HepG2 (cell line): ENCODE data around the gene DAB2. TPM values are rescaled to one million over a fixed set of nuclear protein-coding genes. Genes with fewer than 3 reads are reported as not detected.

ENCODE experiments used
- BORCS8-MEF2B ChIP-seq: sonication (generic); formaldehyde crosslinking; IDR thresholded peaks from 2 replicates; pipeline ENCODE4 v1.8.0; 2022; ENCODE audit warnings: mild to moderate bottlenecking, missing genetic modification reagents
- DZIP1 ChIP-seq: sonication (generic); formaldehyde crosslinking; IDR thresholded peaks from 2 replicates; pipeline ENCODE4 v1.5.0; 2020; ENCODE audit warnings: mild to moderate bottlenecking, missing genetic modification reagents
- ELF1 ChIP-seq: sonication (generic); formaldehyde crosslinking; IDR thresholded peaks from 2 replicates; pipeline ENCODE4 v1.4.0; 2020; ENCODE audit warnings: missing genetic modification reagents
- MED1 ChIP-seq: sonication (generic); formaldehyde crosslinking; IDR thresholded peaks from 2 replicates; pipeline ENCODE4 v1.4.0; 2020; ENCODE audit warnings: missing genetic modification reagents
- NFIC ChIP-seq: IDR thresholded peaks from 2 replicates; pipeline ENCODE4 v1.6.1; 2012; ENCODE audit warnings: mild to moderate bottlenecking, low read length, inconsistent platforms
- RERE ChIP-seq: IDR thresholded peaks from 2 replicates; pipeline ENCODE4 v1.6.1; 2016; ENCODE audit warnings: low read depth, missing genetic modification reagents, missing compliant biosample characterization
- SMC3 ChIP-seq: IDR thresholded peaks from 2 replicates; pipeline ENCODE4 v1.6.1; 2011; ENCODE audit warnings: low read length, improper control_type of control experiment
- ZNF292 ChIP-seq: sonication (generic); formaldehyde crosslinking; IDR thresholded peaks from 2 replicates; pipeline ENCODE4 v1.8.1; 2022; ENCODE audit warnings: mild to moderate bottlenecking, low read depth, missing genetic modification reagents, borderline replicate concordance
- ZNF354B ChIP-seq: sonication (generic); formaldehyde crosslinking; IDR thresholded peaks from 2 replicates; pipeline ENCODE4 v1.8.0; 2022; ENCODE audit warnings: mild to moderate bottlenecking, missing genetic modification reagents
- ZNF451 ChIP-seq: sonication (generic); formaldehyde crosslinking; IDR thresholded peaks from 2 replicates; pipeline ENCODE4 v1.5.0; 2020; ENCODE audit warnings: mild to moderate bottlenecking, missing genetic modification reagents
- ZNF576 ChIP-seq: sonication (generic); formaldehyde crosslinking; IDR thresholded peaks from 2 replicates; pipeline ENCODE4 v1.4.0; 2020; ENCODE audit warnings: mild to moderate bottlenecking, missing genetic modification reagents
- ZNF792 ChIP-seq: IDR thresholded peaks from 2 replicates; pipeline ENCODE4 v1.6.1; 2016
- ZSCAN30 ChIP-seq: sonication (generic); formaldehyde crosslinking; IDR thresholded peaks from 2 replicates; pipeline ENCODE4 v1.5.0; 2020; ENCODE audit warnings: mild to moderate bottlenecking, missing genetic modification reagents
- ZZZ3 ChIP-seq: sonication (generic); formaldehyde crosslinking; IDR thresholded peaks from 2 replicates; pipeline ENCODE4 v1.4.0; 2020; ENCODE audit warnings: missing genetic modification reagents, mild to moderate bottlenecking, borderline replicate concordance
- polyA plus RNA-seq, 8 experiments: library from polyadenylated mRNA; depleted of rRNA in 3 of 8; stranded (reverse) in 7 of 8; unstranded in 1 of 8; fragments of >200 nt; fragmentation: Illumina TruSeq in 4 of 8; extraction: Trizol in 4 of 8; gene quantifications; 2 replicates each; pipeline versions ENCODE4 v1.2.1 to v1.2.3, GENCODE V29; 2011 to 2016; ENCODE audit warnings: low read depth in 4 of 8, missing spikeins in 1 of 8, mixed read lengths in 1 of 8; ENCODE audit not compliant: insufficient read depth in 1 of 8
- total RNA-seq, 5 experiments: library from RNA; depleted of rRNA; stranded (reverse); fragments of >200 nt; fragmentation: Illumina TruSeq; extraction: Trizol; gene quantifications; 2 replicates each; pipeline ENCODE4 v1.2.3, GENCODE V29; 2016; ENCODE audit warnings: low read depth in 1 of 5
- TF ChIP-seq, protein P1 (sequence below): sonication (generic); formaldehyde crosslinking; IDR thresholded peaks from 2 replicates; pipeline ENCODE4 v1.5.1; 2020; ENCODE audit warnings: mild to moderate bottlenecking, missing genetic modification reagents, borderline replicate concordance
- TF ChIP-seq, protein P2 (sequence below): sonication (generic); formaldehyde crosslinking; IDR thresholded peaks from 2 replicates; pipeline ENCODE4 v1.8.0; 2022; ENCODE audit warnings: low read depth, missing genetic modification reagents
- TF ChIP-seq, protein P3 (sequence below): sonication (generic); formaldehyde crosslinking; IDR thresholded peaks from 2 replicates; pipeline ENCODE4 v1.4.0; 2020; ENCODE audit warnings: missing genetic modification reagents

Gene DAB2
- total and polyA plus RNA-seq, 2 of the 13 experiments (the other 11 are each of a cell fraction or from before 2014, with no cell fraction given), result 6.4 to 6.5 TPM

DNA sequence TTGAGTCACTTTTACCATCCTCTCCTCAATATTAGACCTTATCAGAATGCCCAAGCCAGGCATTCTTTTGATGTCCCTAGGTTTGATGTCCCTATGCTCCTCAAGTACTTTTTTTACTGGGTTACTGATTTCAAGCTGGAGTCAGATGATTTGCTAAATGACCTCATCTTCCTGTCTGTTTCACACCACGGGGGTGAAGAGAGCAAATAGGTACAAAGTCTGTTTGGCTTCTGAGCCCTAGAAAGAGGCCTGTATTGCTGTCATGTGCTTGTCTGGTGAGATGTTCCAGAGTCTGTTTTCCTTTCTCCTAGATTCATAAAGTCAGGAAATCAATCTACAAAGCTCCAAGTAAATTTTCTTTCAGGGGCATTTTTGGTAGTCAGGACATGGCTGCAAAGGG is 12.7 kb upstream of the DAB2 start (continued):
- TF ChIP-seq, protein P1, sequence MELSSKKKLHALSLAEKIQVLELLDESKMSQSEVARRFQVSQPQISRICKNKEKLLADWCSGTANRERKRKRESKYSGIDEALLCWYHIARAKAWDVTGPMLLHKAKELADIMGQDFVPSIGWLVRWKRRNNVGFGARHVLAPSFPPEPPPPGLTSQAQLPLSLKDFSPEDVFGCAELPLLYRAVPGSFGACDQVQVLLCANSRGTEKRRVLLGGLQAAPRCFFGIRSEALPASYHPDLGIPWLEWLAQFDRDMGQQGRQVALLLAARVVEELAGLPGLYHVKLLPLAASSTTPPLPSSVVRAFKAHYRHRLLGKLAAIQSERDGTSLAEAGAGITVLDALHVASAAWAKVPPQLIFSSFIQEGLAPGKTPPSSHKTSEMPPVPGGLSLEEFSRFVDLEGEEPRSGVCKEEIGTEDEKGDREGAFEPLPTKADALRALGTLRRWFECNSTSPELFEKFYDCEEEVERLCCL (CRISPR knock-in tag), result no peak
- TF ChIP-seq ZSCAN30 (CRISPR knock-in tag) (no peak), DZIP1 (CRISPR knock-in tag) (no peak), RERE (peak; percentile 95), BORCS8-MEF2B (no peak), ZNF354B (CRISPR knock-in tag) (0 out of 2 replicates have a peak, but pooled peaks have one; percentile 49), SMC3 (no peak), NFIC (peak; percentile 79), ZNF292 (CRISPR knock-in tag) (no peak), ZZZ3 (CRISPR knock-in tag) (no peak), ELF1 (CRISPR knock-in tag) (peak; percentile 41; the same call in 1 of the 2 replicates), ZNF576 (CRISPR knock-in tag) (no peak), ZNF792 (CRISPR knock-in tag) (0 out of 2 replicates have a peak, but pooled peaks have one; percentile 41), MED1 (CRISPR knock-in tag) (peak; percentile 68), ZNF451 (CRISPR knock-in tag) (no peak)
- TF ChIP-seq, protein P2, sequence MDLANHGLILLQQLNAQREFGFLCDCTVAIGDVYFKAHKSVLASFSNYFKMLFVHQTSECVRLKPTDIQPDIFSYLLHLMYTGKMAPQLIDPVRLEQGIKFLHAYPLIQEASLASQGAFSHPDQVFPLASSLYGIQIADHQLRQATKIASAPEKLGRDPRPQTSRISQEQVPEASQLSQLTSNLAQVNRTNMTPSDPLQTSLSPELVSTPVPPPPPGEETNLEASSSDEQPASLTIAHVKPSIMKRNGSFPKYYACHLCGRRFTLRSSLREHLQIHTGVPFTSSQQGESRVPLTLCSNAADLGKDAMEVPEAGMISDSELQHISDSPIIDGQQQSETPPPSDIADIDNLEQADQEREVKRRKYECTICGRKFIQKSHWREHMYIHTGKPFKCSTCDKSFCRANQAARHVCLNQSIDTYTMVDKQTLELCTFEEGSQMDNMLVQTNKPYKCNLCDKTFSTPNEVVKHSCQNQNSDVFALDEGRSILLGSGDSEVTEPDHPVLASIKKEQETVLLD (CRISPR knock-in tag), result no peak
- TF ChIP-seq, protein P3, sequence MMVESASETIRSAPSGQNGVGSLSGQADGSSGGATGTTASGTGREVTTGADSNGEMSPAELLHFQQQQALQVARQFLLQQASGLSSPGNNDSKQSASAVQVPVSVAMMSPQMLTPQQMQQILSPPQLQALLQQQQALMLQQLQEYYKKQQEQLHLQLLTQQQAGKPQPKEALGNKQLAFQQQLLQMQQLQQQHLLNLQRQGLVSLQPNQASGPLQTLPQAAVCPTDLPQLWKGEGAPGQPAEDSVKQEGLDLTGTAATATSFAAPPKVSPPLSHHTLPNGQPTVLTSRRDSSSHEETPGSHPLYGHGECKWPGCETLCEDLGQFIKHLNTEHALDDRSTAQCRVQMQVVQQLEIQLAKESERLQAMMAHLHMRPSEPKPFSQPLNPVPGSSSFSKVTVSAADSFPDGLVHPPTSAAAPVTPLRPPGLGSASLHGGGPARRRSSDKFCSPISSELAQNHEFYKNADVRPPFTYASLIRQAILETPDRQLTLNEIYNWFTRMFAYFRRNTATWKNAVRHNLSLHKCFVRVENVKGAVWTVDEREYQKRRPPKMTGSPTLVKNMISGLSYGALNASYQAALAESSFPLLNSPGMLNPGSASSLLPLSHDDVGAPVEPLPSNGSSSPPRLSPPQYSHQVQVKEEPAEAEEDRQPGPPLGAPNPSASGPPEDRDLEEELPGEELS (CRISPR knock-in tag), result peak; percentile 76
